HG03457 (cell line): ENCODE data around the gene MSMO1.
"Not testable (repeated sequence)": the region's sequence is repeated elsewhere in the genome, so short reads cannot be mapped to it uniquely, and the experiment has no call there.

ENCODE experiments used
- ATAC-seq: cut with Tn5 transposase; IDR thresholded peaks from one replicate; pipeline ENCODE4 v1.9.1; 2021; ENCODE audit warnings: moderate number of reproducible peaks; ENCODE audit not compliant: unreplicated experiment

The MSMO1 gene

GRCh38 chr4:165324236-165324917 lies 3.1 kb upstream of the MSMO1 start:
- no peak for ATAC-seq

- ATAC-seq = no peak
These were observed 2.6 kb upstream of the MSMO1 start for GRCh38 chr4:165324918-165325304.

GRCh38 chr4:165325732-165326512 lies 1.5 kb upstream of the MSMO1 start:
- ATAC-seq = no peak

- no peak for ATAC-seq
These were observed 648 bp upstream of the MSMO1 start for GRCh38 chr4:165326831-165327210.

- ATAC-seq = no peak
These were observed 594 bp downstream of the MSMO1 start for GRCh38 chr4:165328101-165328425.

GRCh38 chr4:165328708-165329107 lies 1.2 kb downstream of the MSMO1 start:
- no peak for ATAC-seq

GRCh38 chr4:165330071-165330470 lies 2.6 kb downstream of the MSMO1 start:
- no peak for ATAC-seq

- ATAC-seq = no peak
These were observed 3.2 kb downstream of the MSMO1 start for GRCh38 chr4:165330666-165331065.

GRCh38 chr4:165331359-165331758 lies 3.9 kb downstream of the MSMO1 start:
- no peak for ATAC-seq

GRCh38 chr4:165331823-165332222 lies 4.4 kb downstream of the MSMO1 start:
- ATAC-seq = no peak

GRCh38 chr4:165332502-165332901 lies 5.0 kb downstream of the MSMO1 start:
- ATAC-seq = no peak

GRCh38 chr4:165335163-165335703 lies 7.8 kb downstream of the MSMO1 start:
- ATAC-seq = no peak

- ATAC-seq = no peak
These were observed 9.3 kb downstream of the MSMO1 start for GRCh38 chr4:165336743-165337142.

GRCh38 chr4:165342340-165342739 lies 14.9 kb downstream of the MSMO1 start:
- ATAC-seq = not testable (repeated sequence)

GRCh38 chr4:165343353-165344191 lies 16.1 kb downstream of the MSMO1 start:
- no peak for ATAC-seq

- no peak for ATAC-seq
These were observed 18.4 kb downstream of the MSMO1 start for GRCh38 chr4:165345666-165346417.

GRCh38 chr4:165347647-165348569 lies 20.4 kb downstream of the MSMO1 start:
- ATAC-seq = no peak

GRCh38 chr4:165351359-165352130 lies 24.1 kb downstream of the MSMO1 start:
- ATAC-seq = no peak

- no peak for ATAC-seq
These were observed 28.4 kb downstream of the MSMO1 start for GRCh38 chr4:165355900-165356300.
